ENCODE data around the gene LRRC34.

Gene LRRC34

GRCh38 chr3:169755488-169755887 lies 57.2 kb downstream of the LRRC34 start:
- ChIA-PET POLR2A (no interaction called here), CTCF (interaction anchor here (1.3 kb wide), 1 partner anchor 9 kb away, joined by 3 read pairs; no protein-coding TSS in a partner anchor)
- H3K27me3 ChIP-seq (replicated peaks in 2 of 5; ENCODE audit: control insufficient read depth in 4 of 5, insufficient read depth in 5 of 5, low read length in 4 of 5): no peaks in the 10 kb centered on the region
- DNase-seq: no peak
- no peaks in the 10 kb centered on the region for H3K36me3 ChIP-seq (ENCODE audit: control insufficient read depth in 4 of 4, insufficient read depth in 4 of 4, low read length in 3 of 4)
- H3K4me3 ChIP-seq (ENCODE audit: control insufficient read depth in 1 of 7, extremely low read depth in 1 of 7, insufficient read depth in 4 of 7, low read depth in 2 of 7, low read length in 6 of 7): no peak overlapping the region
- H3K27ac ChIP-seq (ENCODE audit: insufficient read depth in 1 of 2, low read depth in 1 of 2, low read length in 2 of 2, poor library complexity in 1 of 2, severe bottlenecking in 2 of 2): no peak overlapping the region
- no CpG with 5 or more reads among the region's 2 CpGs for WGBS (ENCODE audit: insufficient coverage)
- H3K4me1 ChIP-seq (ENCODE audit: control extremely low read depth in 1 of 4, control insufficient read depth in 4 of 4, insufficient read depth in 4 of 4, low read length in 3 of 4): peaks cover 7 to 19% (median 13%) of the 10 kb centered on the region in 4 experiments
- peaks cover 0 to 3% (median 0%) of the 10 kb centered on the region in 5 experiments for H3K9me3 ChIP-seq (ENCODE audit: control extremely low read depth in 1 of 5, control insufficient read depth in 4 of 5, insufficient read depth in 2 of 5, low read depth in 1 of 5, low read length in 4 of 5)

- H3K27me3 ChIP-seq (replicated peaks in 2 of 5; ENCODE audit: control insufficient read depth in 4 of 5, insufficient read depth in 5 of 5, low read length in 4 of 5): no peaks in the 10 kb centered on the region
- peaks cover 6 to 14% (median 9%) of the 10 kb centered on the region in 4 experiments for H3K4me1 ChIP-seq (ENCODE audit: control extremely low read depth in 1 of 4, control insufficient read depth in 4 of 4, insufficient read depth in 4 of 4, low read length in 3 of 4)
- H3K9me3 ChIP-seq (ENCODE audit: control extremely low read depth in 1 of 5, control insufficient read depth in 4 of 5, insufficient read depth in 2 of 5, low read depth in 1 of 5, low read length in 4 of 5): no peaks in the 10 kb centered on the region
- ChIA-PET CTCF (interaction anchor here (1.3 to 1.7 kb wide), 2 partner anchors 8 to 9 kb away, joined by 3 to 11 read pairs; no protein-coding TSS in a partner anchor), POLR2A (no interaction called here)
- H3K27ac ChIP-seq (ENCODE audit: insufficient read depth in 1 of 2, low read depth in 1 of 2, low read length in 2 of 2, poor library complexity in 1 of 2, severe bottlenecking in 2 of 2): no peak overlapping the region
- WGBS (ENCODE audit: insufficient coverage): 100% methylated on average over 2 of the region's 3 CpGs
- DNase-seq: no peak
- no peaks in the 10 kb centered on the region for H3K36me3 ChIP-seq (ENCODE audit: control insufficient read depth in 4 of 4, insufficient read depth in 4 of 4, low read length in 3 of 4)
- no peak overlapping the region for H3K4me3 ChIP-seq (ENCODE audit: control insufficient read depth in 1 of 7, extremely low read depth in 1 of 7, insufficient read depth in 4 of 7, low read depth in 2 of 7, low read length in 6 of 7)
These were observed 58.0 kb downstream of the LRRC34 start for GRCh38 chr3:169754711-169755110.

GRCh38 chr3:169751875-169752274 lies 60.8 kb downstream of the LRRC34 start:
- no peak for DNase-seq
- H3K27me3 ChIP-seq (replicated peaks in 2 of 5; ENCODE audit: control insufficient read depth in 4 of 5, insufficient read depth in 5 of 5, low read length in 4 of 5): no peaks in the 10 kb centered on the region
- ChIA-PET CTCF (no interaction called here), POLR2A (no interaction called here)
- H3K9me3 ChIP-seq (ENCODE audit: control extremely low read depth in 1 of 5, control insufficient read depth in 4 of 5, insufficient read depth in 2 of 5, low read depth in 1 of 5, low read length in 4 of 5): no peaks in the 10 kb centered on the region
- peaks cover 0 to 4% (median 2%) of the 10 kb centered on the region in 4 experiments for H3K4me1 ChIP-seq (ENCODE audit: control extremely low read depth in 1 of 4, control insufficient read depth in 4 of 4, insufficient read depth in 4 of 4, low read length in 3 of 4)
- no CpG with 5 or more reads among the region's 2 CpGs for WGBS (ENCODE audit: insufficient coverage)
- H3K27ac ChIP-seq (ENCODE audit: insufficient read depth in 1 of 2, low read depth in 1 of 2, low read length in 2 of 2, poor library complexity in 1 of 2, severe bottlenecking in 2 of 2): no peak overlapping the region
- H3K36me3 ChIP-seq (ENCODE audit: control insufficient read depth in 4 of 4, insufficient read depth in 4 of 4, low read length in 3 of 4): no peaks in the 10 kb centered on the region
- no peak overlapping the region for H3K4me3 ChIP-seq (ENCODE audit: control insufficient read depth in 1 of 7, extremely low read depth in 1 of 7, insufficient read depth in 4 of 7, low read depth in 2 of 7, low read length in 6 of 7)

GRCh38 chr3:169750665-169751064 lies 62.0 kb downstream of the LRRC34 start:
- no peaks in the 10 kb centered on the region for H3K27me3 ChIP-seq (replicated peaks in 2 of 5; ENCODE audit: control insufficient read depth in 4 of 5, insufficient read depth in 5 of 5, low read length in 4 of 5)
- ChIA-PET CTCF (no interaction called here), POLR2A (no interaction called here)
- no peaks in the 10 kb centered on the region for H3K36me3 ChIP-seq (ENCODE audit: control insufficient read depth in 4 of 4, insufficient read depth in 4 of 4, low read length in 3 of 4)
- peaks cover 0 to 6% (median 2%) of the 10 kb centered on the region in 4 experiments for H3K4me1 ChIP-seq (ENCODE audit: control extremely low read depth in 1 of 4, control insufficient read depth in 4 of 4, insufficient read depth in 4 of 4, low read length in 3 of 4)
- no peak overlapping the region for H3K4me3 ChIP-seq (ENCODE audit: control insufficient read depth in 1 of 7, extremely low read depth in 1 of 7, insufficient read depth in 4 of 7, low read depth in 2 of 7, low read length in 6 of 7)
- no peak overlapping the region for H3K27ac ChIP-seq (ENCODE audit: insufficient read depth in 1 of 2, low read depth in 1 of 2, low read length in 2 of 2, poor library complexity in 1 of 2, severe bottlenecking in 2 of 2)
- no peaks in the 10 kb centered on the region for H3K9me3 ChIP-seq (ENCODE audit: control extremely low read depth in 1 of 5, control insufficient read depth in 4 of 5, insufficient read depth in 2 of 5, low read depth in 1 of 5, low read length in 4 of 5)
- DNase-seq: no peak
- 89% methylated on average over 2 of the region's 2 CpGs for WGBS (ENCODE audit: insufficient coverage)

GRCh38 chr3:169748670-169749069 lies 64.0 kb downstream of the LRRC34 start:
- H3K4me3 ChIP-seq (ENCODE audit: control insufficient read depth in 1 of 7, extremely low read depth in 1 of 7, insufficient read depth in 4 of 7, low read depth in 2 of 7, low read length in 6 of 7): no peak overlapping the region
- H3K36me3 ChIP-seq (ENCODE audit: control insufficient read depth in 4 of 4, insufficient read depth in 4 of 4, low read length in 3 of 4): no peaks in the 10 kb centered on the region
- POLR2A ChIA-PET: no interaction called here
- H3K27ac ChIP-seq (ENCODE audit: insufficient read depth in 1 of 2, low read depth in 1 of 2, low read length in 2 of 2, poor library complexity in 1 of 2, severe bottlenecking in 2 of 2): no peak overlapping the region
- H3K27me3 ChIP-seq (replicated peaks in 2 of 5; ENCODE audit: control insufficient read depth in 4 of 5, insufficient read depth in 5 of 5, low read length in 4 of 5): no peaks in the 10 kb centered on the region
- CTCF ChIA-PET: no interaction called here
- 95% methylated on average over 2 of the region's 3 CpGs for WGBS (ENCODE audit: insufficient coverage)
- H3K4me1 ChIP-seq (ENCODE audit: control extremely low read depth in 1 of 4, control insufficient read depth in 4 of 4, insufficient read depth in 4 of 4, low read length in 3 of 4): peaks cover 0 to 6% (median 2%) of the 10 kb centered on the region in 4 experiments
- no peaks in the 10 kb centered on the region for H3K9me3 ChIP-seq (ENCODE audit: control extremely low read depth in 1 of 5, control insufficient read depth in 4 of 5, insufficient read depth in 2 of 5, low read depth in 1 of 5, low read length in 4 of 5)
- DNase-seq: no peak

GRCh38 chr3:169746924-169747323 lies 65.8 kb downstream of the LRRC34 start:
- Histone ChIP-seq H3K27me3 (replicated peaks in 2 of 5; ENCODE audit: control insufficient read depth in 4 of 5, insufficient read depth in 5 of 5, low read length in 4 of 5) (no peaks in the 10 kb centered on the region), H3K9me3 (ENCODE audit: control extremely low read depth in 1 of 5, control insufficient read depth in 4 of 5, insufficient read depth in 2 of 5, low read depth in 1 of 5, low read length in 4 of 5) (no peaks in the 10 kb centered on the region), H3K27ac (ENCODE audit: insufficient read depth in 1 of 2, low read depth in 1 of 2, low read length in 2 of 2, poor library complexity in 1 of 2, severe bottlenecking in 2 of 2) (no peak overlapping the region), H3K36me3 (ENCODE audit: control insufficient read depth in 4 of 4, insufficient read depth in 4 of 4, low read length in 3 of 4) (no peaks in the 10 kb centered on the region), H3K4me1 (ENCODE audit: control extremely low read depth in 1 of 4, control insufficient read depth in 4 of 4, insufficient read depth in 4 of 4, low read length in 3 of 4) (peaks cover 0 to 6% (median 2%) of the 10 kb centered on the region in 4 experiments), H3K4me3 (ENCODE audit: control insufficient read depth in 1 of 7, extremely low read depth in 1 of 7, insufficient read depth in 4 of 7, low read depth in 2 of 7, low read length in 6 of 7) (no peak overlapping the region)
- ChIA-PET CTCF (interaction anchor here (0.6 to 4.0 kb wide), 5 partner anchors 8 to 598 kb away, joined by 3 to 24 read pairs (median 9); no protein-coding TSS in a partner anchor), POLR2A (interaction anchor here (0.6 kb wide), 1 partner anchor 231 kb away, joined by 3 read pairs; no protein-coding TSS in a partner anchor)
- peak; percentile 30 to 84 (median 76) for DNase-seq
- WGBS (ENCODE audit: insufficient coverage): 23% methylated on average over 5 of the region's 6 CpGs

GRCh38 chr3:169744366-169745054 lies 68.2 kb downstream of the LRRC34 start:
- Histone ChIP-seq H3K27me3 (replicated peaks in 2 of 5; ENCODE audit: control insufficient read depth in 4 of 5, insufficient read depth in 5 of 5, low read length in 4 of 5) (no peaks in the 10 kb centered on the region), H3K36me3 (ENCODE audit: control insufficient read depth in 4 of 4, insufficient read depth in 4 of 4, low read length in 3 of 4) (no peaks in the 10 kb centered on the region), H3K9me3 (ENCODE audit: control extremely low read depth in 1 of 5, control insufficient read depth in 4 of 5, insufficient read depth in 2 of 5, low read depth in 1 of 5, low read length in 4 of 5) (no peaks in the 10 kb centered on the region), H3K4me3 (ENCODE audit: control insufficient read depth in 1 of 7, extremely low read depth in 1 of 7, insufficient read depth in 4 of 7, low read depth in 2 of 7, low read length in 6 of 7) (no peak overlapping the region), H3K27ac (ENCODE audit: insufficient read depth in 1 of 2, low read depth in 1 of 2, low read length in 2 of 2, poor library complexity in 1 of 2, severe bottlenecking in 2 of 2) (no peak overlapping the region), H3K4me1 (ENCODE audit: control extremely low read depth in 1 of 4, control insufficient read depth in 4 of 4, insufficient read depth in 4 of 4, low read length in 3 of 4) (peaks cover 0 to 6% (median 2%) of the 10 kb centered on the region in 4 experiments)
- CTCF ChIA-PET: interaction anchor here (0.5 to 4.0 kb wide), 14 partner anchors 8 to 1533 kb away, joined by 3 to 24 read pairs (median 4); no protein-coding TSS in a partner anchor
- POLR2A ChIA-PET: interaction anchor here (0.5 kb wide), 1 partner anchor 468 kb away, joined by 3 read pairs; no protein-coding TSS in a partner anchor
- peak; percentile 53 to 74 (median 68) for DNase-seq
- WGBS (ENCODE audit: insufficient coverage): no CpG with 5 or more reads among the region's 1 CpG

Data from common myeloid progenitor, CD34-positive (primary cell).